Measurements from ENCODE around the gene KLF13.

Gene KLF13

GRCh38 chr15:31401282-31401681 lies 74.6 kb downstream of the KLF13 start:
- DNase-seq (ENCODE audit: low spot score) = no peak

GRCh38 chr15:31402003-31402402 lies 75.4 kb downstream of the KLF13 start:
- DNase-seq (ENCODE audit: low spot score) = no peak

- DNase-seq (ENCODE audit: low spot score) = no peak
Measured at GRCh38 chr15:31402511-31403056, 75.9 kb downstream of the KLF13 start.

GRCh38 chr15:31403096-31403495 lies 76.5 kb downstream of the KLF13 start:
- DNase-seq (ENCODE audit: low spot score) = no peak

- DNase-seq (ENCODE audit: low spot score) = no peak
Measured at GRCh38 chr15:31403606-31404005, 77.0 kb downstream of the KLF13 start.

GRCh38 chr15:31404345-31404744 lies 77.7 kb downstream of the KLF13 start:
- no peak for DNase-seq (ENCODE audit: low spot score)

- no peak for DNase-seq (ENCODE audit: low spot score)
Measured at GRCh38 chr15:31405200-31405920, 78.7 kb downstream of the KLF13 start.

- DNase-seq (ENCODE audit: low spot score) = no peak
Measured at GRCh38 chr15:31407376-31407775, 80.7 kb downstream of the KLF13 start.

- no peak for DNase-seq (ENCODE audit: low spot score)
Measured at GRCh38 chr15:31407851-31408250, 81.2 kb downstream of the KLF13 start.

GRCh38 chr15:31408724-31409123 lies 82.1 kb downstream of the KLF13 start:
- DNase-seq (ENCODE audit: low spot score) = no peak

GRCh38 chr15:31409171-31409570 lies 82.5 kb downstream of the KLF13 start:
- no peak for DNase-seq (ENCODE audit: low spot score)

- no peak for DNase-seq (ENCODE audit: low spot score)
Measured at GRCh38 chr15:31412824-31413223, 86.2 kb downstream of the KLF13 start.

- no peak for DNase-seq (ENCODE audit: low spot score)
Measured at GRCh38 chr15:31415201-31415600, 88.6 kb downstream of the KLF13 start.

GRCh38 chr15:31419820-31420219 lies 93.2 kb downstream of the KLF13 start:
- no peak for DNase-seq (ENCODE audit: low spot score)

GRCh38 chr15:31427411-31427810 lies 100.8 kb downstream of the KLF13 start:
- no peak for DNase-seq (ENCODE audit: low spot score)
